Keratinocyte (primary cell): Measurements from ENCODE around the gene PPP3CB. TPM values are rescaled to one million over a fixed set of nuclear protein-coding genes. Genes with fewer than 3 reads are reported as not detected.

Experiments
- DNase-seq: peaks from one replicate; pipeline ENCODE4 v3.0.0-alpha.2; 2011; ENCODE audit warnings: low read depth, missing footprints, low spot score
- FAIRE-seq: peaks from 2 replicates; lab custom pipeline; 2011; peaks lifted over from hg19 to GRCh38; lab: Jason Lieb, UNC
- H2AFZ ChIP-seq: 2 replicates; pipeline ENCODE4 v1.6.0; 2012; ENCODE audit warnings: low read length, control low read depth, inconsistent platforms; ENCODE audit not compliant: control insufficient read depth
- H3K27ac ChIP-seq: 2 replicates; pipeline ENCODE4 v1.5.1; 2011; ENCODE audit warnings: low read length; ENCODE audit not compliant: control insufficient read depth, insufficient read depth
- H3K27me3 ChIP-seq: 3 replicates; pipeline ENCODE4 v1.6.0; 2011; ENCODE audit warnings: low read length; ENCODE audit not compliant: control insufficient read depth, insufficient read depth; ENCODE audit errors: extremely low read depth
- H3K36me3 ChIP-seq, 2 experiments: 2 replicates in 1 of 2; 3 replicates in 1 of 2; pipeline ENCODE4 v1.5.1; 2011; ENCODE audit warnings: low read length in 2 of 2, mild to moderate bottlenecking in 1 of 2; ENCODE audit not compliant: control insufficient read depth in 2 of 2, insufficient read depth in 2 of 2; ENCODE audit errors: extremely low read depth in 1 of 2
- H3K4me1 ChIP-seq: 3 replicates; pipeline ENCODE4 v1.5.1; 2011; ENCODE audit warnings: low read length; ENCODE audit not compliant: control insufficient read depth, insufficient read depth; ENCODE audit errors: extremely low read depth
- H3K4me2 ChIP-seq: 3 replicates; pipeline ENCODE4 v1.6.0; 2011; ENCODE audit warnings: low read depth, low read length; ENCODE audit not compliant: control insufficient read depth, insufficient read depth; ENCODE audit errors: extremely low read depth
- H3K4me3 ChIP-seq, 3 experiments: fragments of 200-600 bp in 1 of 3; sonication (generic) in 1 of 3; 2 replicates in 2 of 3; 3 replicates in 1 of 3; pipeline ENCODE4 v1.5.1; 2011 to 2016; ENCODE audit warnings: low read length in 3 of 3, mild to moderate bottlenecking in 3 of 3, control low read depth in 2 of 3, inconsistent platforms in 1 of 3, low read depth in 1 of 3, mixed read lengths in 1 of 3, mixed run types in 1 of 3, moderate library complexity in 1 of 3; ENCODE audit not compliant: control insufficient read depth in 2 of 3, insufficient read depth in 2 of 3; ENCODE audit errors: extremely low read depth in 1 of 3
- H3K79me2 ChIP-seq: 2 replicates; pipeline ENCODE4 v1.6.0; 2012; ENCODE audit warnings: low read length; ENCODE audit not compliant: control insufficient read depth, insufficient read depth
- H3K9ac ChIP-seq: 3 replicates; pipeline ENCODE4 v1.6.0; 2011; ENCODE audit warnings: low read length; ENCODE audit not compliant: control insufficient read depth, insufficient read depth; ENCODE audit errors: extremely low read depth
- H3K9me1 ChIP-seq: 3 replicates; pipeline ENCODE4 v1.6.0; 2011; ENCODE audit warnings: low read length; ENCODE audit not compliant: control insufficient read depth, insufficient read depth; ENCODE audit errors: extremely low read depth
- H3K9me3 ChIP-seq: 2 replicates; pipeline ENCODE4 v1.5.1; 2012; ENCODE audit warnings: low read depth, low read length; ENCODE audit not compliant: control insufficient read depth
- H4K20me1 ChIP-seq: 3 replicates; pipeline ENCODE4 v1.6.0; 2011; ENCODE audit warnings: low read length; ENCODE audit not compliant: control insufficient read depth, insufficient read depth; ENCODE audit errors: extremely low read depth
- CTCF ChIP-seq, 3 experiments: IDR thresholded peaks in 1 of 3; conservative IDR thresholded peaks in 1 of 3; optimal IDR thresholded peaks in 1 of 3; 2 replicates in 2 of 3; 3 replicates in 1 of 3; pipeline versions ENCODE3 to v1.5.1; 2011; ENCODE audit warnings: low read length in 3 of 3, mild to moderate bottlenecking in 3 of 3, moderate library complexity in 2 of 3, control low read depth in 1 of 3, inconsistent platforms in 1 of 3; ENCODE audit not compliant: insufficient read depth in 2 of 3; ENCODE audit errors: extremely low read depth in 1 of 3
- EZH2 ChIP-seq: IDR thresholded peaks from one replicate; pipeline ENCODE4 v1.6.1; 2012; ENCODE audit warnings: inconsistent platforms, mild to moderate bottlenecking, low read length, moderate library complexity
- dilution Hi-C: fragments of 300-500 bp; cut with MboI; formaldehyde crosslinking; loops from one replicate; pipeline ENCODE4 v1.7.0; 2020; ENCODE audit warnings: low sequenced_read_pairs; ENCODE audit not compliant: extremely low pct_ligation_motif_present
- polyA plus RNA-seq, 5 experiments: library from polyadenylated mRNA; depleted of rRNA in 3 of 5; stranded (reverse) in 3 of 5; stranded (forward) in 1 of 5; unstranded in 1 of 5; fragments of >200 nt; gene quantifications; 1 replicate in 1 of 5; 2 replicates in 3 of 5; 3 replicates in 1 of 5; pipeline versions ENCODE4 v1.2.1 to v1.2.3, GENCODE V29; 2011 to 2012; ENCODE audit warnings: missing spikeins in 2 of 5, low read depth in 1 of 5, low replicate concordance in 1 of 5

Gene PPP3CB
- polyA plus RNA-seq, 1 donor (not counting 4 experiments of a cell fraction or from before 2014, with no cell fraction given): 23.5 TPM

DNA sequence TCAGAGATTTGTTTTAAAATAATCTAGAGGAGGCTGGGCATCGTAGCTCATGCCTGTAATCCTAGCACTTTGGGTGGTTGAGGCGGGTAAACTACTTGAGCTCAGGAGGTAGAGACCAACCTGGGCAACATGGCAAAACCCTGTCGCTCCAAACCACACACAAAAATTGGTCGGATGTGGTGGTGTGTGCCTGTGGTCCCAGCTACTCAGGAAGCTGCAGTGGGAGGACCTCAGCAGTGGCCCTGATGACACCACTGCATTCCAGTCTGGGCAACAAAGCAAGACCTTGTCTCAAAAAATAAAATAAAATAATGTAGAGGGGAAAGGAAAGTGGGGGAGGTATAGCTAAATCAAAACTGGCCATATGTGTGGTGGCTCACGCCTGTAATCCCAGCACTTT, 13.9 kb upstream of the PPP3CB start:
- Histone ChIP-seq H2AFZ (no peak overlapping the region), H3K4me1 (no peaks in the 10 kb centered on the region), H3K79me2 (no peaks in the 10 kb centered on the region), H3K27me3 (no peaks in the 10 kb centered on the region), H3K36me3 (no peaks in the 10 kb centered on the region), H3K9me3 (no peaks in the 10 kb centered on the region), H3K9ac (no peak overlapping the region), H3K9me1 (no peaks in the 10 kb centered on the region), H3K27ac (no peak overlapping the region), H3K4me3 (no peak overlapping the region), H4K20me1 (no peaks in the 10 kb centered on the region), H3K4me2 (no peak overlapping the region)
- dilution Hi-C loops: no loop called here
- FAIRE-seq: no peak
- no peak for TF ChIP-seq CTCF (optimal IDR thresholded peaks at IDR 0.05 in 1 of 3, IDR thresholded peaks at IDR 0.05 in 1 of 3, conservative IDR thresholded peaks at IDR 0.05 in 1 of 3; ENCODE audit: extremely low read depth in 1 of 3, insufficient read depth in 2 of 3, low read length in 3 of 3)
- no peak for TF ChIP-seq EZH2
- no peak for DNase-seq

DNA sequence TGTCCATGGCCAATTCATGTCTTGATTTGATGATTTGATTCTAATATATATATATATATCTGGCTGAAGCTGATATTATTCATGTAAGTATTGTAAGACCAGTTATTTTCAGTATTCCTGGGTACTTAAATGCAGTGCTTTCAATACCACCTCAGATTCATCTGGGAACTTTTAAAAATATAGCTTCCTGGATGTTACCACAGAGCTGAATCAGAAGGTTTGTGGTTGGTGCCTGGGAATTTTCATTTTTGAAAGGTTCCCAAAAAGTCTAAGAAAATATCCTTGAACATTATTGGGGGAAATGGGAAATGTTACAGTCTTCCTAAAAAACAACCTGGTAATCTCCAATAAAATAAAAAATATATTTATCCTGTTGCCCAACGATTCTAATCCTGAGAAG, 10.7 kb upstream of the PPP3CB start:
- Histone ChIP-seq H3K27me3 (no peaks in the 10 kb centered on the region), H3K4me2 (no peak overlapping the region)

More for the DNA sequence above, 10.7 kb upstream of the PPP3CB start:
- no peaks in the 10 kb centered on the region for H4K20me1 ChIP-seq
- no peak overlapping the region for H3K9ac ChIP-seq
- H3K36me3 ChIP-seq: peaks cover 0 to 2% of the 10 kb centered on the region in 2 experiments
- dilution Hi-C loops: no loop called here
- H2AFZ ChIP-seq: no peak overlapping the region
- no peak overlapping the region for H3K27ac ChIP-seq
- peaks cover 1% of the 10 kb centered on the region for H3K4me1 ChIP-seq
- no peaks in the 10 kb centered on the region for H3K9me1 ChIP-seq
- no peak for TF ChIP-seq CTCF (optimal IDR thresholded peaks at IDR 0.05 in 1 of 3, IDR thresholded peaks at IDR 0.05 in 1 of 3, conservative IDR thresholded peaks at IDR 0.05 in 1 of 3; ENCODE audit: extremely low read depth in 1 of 3, insufficient read depth in 2 of 3, low read length in 3 of 3)
- no peak for TF ChIP-seq EZH2
- H3K4me3 ChIP-seq: no peak overlapping the region
- H3K9me3 ChIP-seq: no peaks in the 10 kb centered on the region
- DNase-seq: no peak
- FAIRE-seq: no peak
- H3K79me2 ChIP-seq: no peaks in the 10 kb centered on the region
